ENCODE measurements around the gene TBC1D22A. TPM values are rescaled to one million over a fixed set of nuclear protein-coding genes. Genes with fewer than 3 reads are reported as not detected.

The TBC1D22A gene
- total and polyA plus RNA-seq, 2 experiments from 2014 or later: 9.6 to 13.3 TPM

- H3K27me3 ChIP-seq (ENCODE audit: insufficient read depth): no peaks in the 10 kb centered on the region
- H3K4me1 ChIP-seq (ENCODE audit: insufficient read depth): peaks cover 16% of the 10 kb centered on the region
- peaks cover 13% of the 10 kb centered on the region for H4K20me1 ChIP-seq (replicated peaks; ENCODE audit: insufficient read depth)
- Mint-ChIP-seq H3K27ac (no peak overlapping the region), H3K4me1 (peaks cover 46% of the 10 kb centered on the region), H3K27me3 (ENCODE audit: insufficient read depth, low read depth, poor library complexity) (peaks cover 14% of the 10 kb centered on the region), H3K4me3 (peak overlapping the region; percentile 22; the same call in 1 of the 3 replicates), H3K9me3 (no peaks in the 10 kb centered on the region), H3K36me3 (ENCODE audit: low read depth) (0 out of 3 replicates have a peak, but pooled peaks cover 2% of the 10 kb centered on the region)
- H3F3A ChIP-seq (replicated peaks; ENCODE audit: low read depth): peaks cover 13% of the 10 kb centered on the region; the same call in 1 of the 2 replicates
- H3K4me3 ChIP-seq: no peak overlapping the region
- H3K4me2 ChIP-seq: no peak overlapping the region; the same call in 1 of the 2 replicates
- ATAC-seq (no peak), DNase-seq (ENCODE audit: low spot score) (no peak)
- H3K27ac ChIP-seq (ENCODE audit: low read depth): no peak overlapping the region
- TF ChIP-seq ZNF462 (CRISPR knock-in tag; IDR thresholded peaks at IDR 0.05): peak; percentile 9; the same call in 1 of the 2 replicates
- TF ChIP-seq POLR2AphosphoS5 (IDR thresholded peaks at IDR 0.05; ENCODE audit: low read depth): no peak
- no peak for TF ChIP-seq ZNF114 (CRISPR knock-in tag; IDR thresholded peaks at IDR 0.05)
- H3K79me2 ChIP-seq (replicated peaks; ENCODE audit: insufficient read depth): peaks cover 67% of the 10 kb centered on the region
- H3K9me2 ChIP-seq (ENCODE audit: insufficient read depth): no peaks in the 10 kb centered on the region
- no peaks in the 10 kb centered on the region for H3K36me3 ChIP-seq (ENCODE audit: insufficient read depth)
- H2AFZ ChIP-seq: no peak overlapping the region
Measured at GRCh38 chr22:46732041-46732379, 30.4 kb upstream of the TBC1D22A start.

GRCh38 chr22:46732513-46732912 is 29.9 kb upstream of the TBC1D22A start:
- H3F3A ChIP-seq (replicated peaks; ENCODE audit: low read depth): peaks cover 13% of the 10 kb centered on the region; the same call in 1 of the 2 replicates
- H3K27me3 ChIP-seq (ENCODE audit: insufficient read depth): no peaks in the 10 kb centered on the region
- no peak overlapping the region for H2AFZ ChIP-seq
- Mint-ChIP-seq H3K9me3 (no peaks in the 10 kb centered on the region), H3K27me3 (ENCODE audit: insufficient read depth, low read depth, poor library complexity) (peaks cover 15% of the 10 kb centered on the region), H3K4me1 (peaks cover 48% of the 10 kb centered on the region), H3K27ac (no peak overlapping the region), H3K36me3 (ENCODE audit: low read depth) (0 out of 3 replicates have a peak, but pooled peaks cover 2% of the 10 kb centered on the region), H3K4me3 (no peak overlapping the region)
- no peak overlapping the region for H3K4me3 ChIP-seq
- peaks cover 19% of the 10 kb centered on the region for H3K4me1 ChIP-seq (ENCODE audit: insufficient read depth)
- ATAC-seq: no peak
- H3K9me2 ChIP-seq (ENCODE audit: insufficient read depth): no peaks in the 10 kb centered on the region
- H4K20me1 ChIP-seq (replicated peaks; ENCODE audit: insufficient read depth): peaks cover 13% of the 10 kb centered on the region
- H3K36me3 ChIP-seq (ENCODE audit: insufficient read depth): no peaks in the 10 kb centered on the region
- no peak overlapping the region for H3K27ac ChIP-seq (ENCODE audit: low read depth)
- H3K4me2 ChIP-seq: no peak overlapping the region
- no peak for DNase-seq (ENCODE audit: low spot score)
- peaks cover 67% of the 10 kb centered on the region for H3K79me2 ChIP-seq (replicated peaks; ENCODE audit: insufficient read depth)
- no peak for TF ChIP-seq ZNF114 (CRISPR knock-in tag; IDR thresholded peaks at IDR 0.05)
- TF ChIP-seq ZNF331 (CRISPR knock-in tag; IDR thresholded peaks at IDR 0.05; ENCODE audit: low read depth): no peak
- TF ChIP-seq EZH2phosphoT487 (IDR thresholded peaks at IDR 0.05; ENCODE audit: unreplicated experiment): no peak
- no peak for TF ChIP-seq ZNF462 (CRISPR knock-in tag; IDR thresholded peaks at IDR 0.05)
